CD4-positive, CD25-positive, alpha-beta regulatory T cell (primary cell): Measurements from ENCODE around the gene CLCA4. TPM values are rescaled to one million over a fixed set of nuclear protein-coding genes. Genes with fewer than 3 reads are reported as not detected.
"Not testable (repeated sequence)": the region's sequence is repeated elsewhere in the genome, so short reads cannot be mapped to it uniquely, and the experiment has no call there.

Experiments used
- ATAC-seq, 2 donors: fragments of 150-1000 bp; cut with Tn5 transposase; one replicate each; pipeline ENCODE4 v1.10.0; 2021; ENCODE audit warnings: low read depth in 2 of 2, moderate number of reproducible peaks in 2 of 2, moderate library complexity in 1 of 2
- DNase-seq, 3 donors: peaks; one replicate each; pipeline versions ENCODE4 v3.0.0 to v3.0.0-alpha.2; 2012 to 2022; ENCODE audit warnings: mixed read lengths in 1 of 3
- H3K27ac ChIP-seq: one replicate; pipeline ENCODE4 v1.7.0; 2013; ENCODE audit warnings: mild to moderate bottlenecking, low read length; ENCODE audit not compliant: insufficient read depth, poor library complexity, severe bottlenecking
- H3K27me3 ChIP-seq: one replicate; pipeline ENCODE4 v1.7.0; 2013; ENCODE audit warnings: low read length; ENCODE audit not compliant: control insufficient read depth, insufficient read depth
- H3K36me3 ChIP-seq: one replicate; pipeline ENCODE4 v1.7.0; 2013; ENCODE audit warnings: mild to moderate bottlenecking, low read length, moderate library complexity; ENCODE audit not compliant: control insufficient read depth, insufficient read depth
- H3K4me1 ChIP-seq: 2 replicates; pipeline ENCODE4 v1.7.0; 2013; ENCODE audit warnings: mild to moderate bottlenecking, low read length; ENCODE audit not compliant: insufficient read depth, control insufficient read depth, poor library complexity, severe bottlenecking
- H3K4me3 ChIP-seq: one replicate; pipeline ENCODE4 v1.7.0; 2013; ENCODE audit warnings: low read depth, mild to moderate bottlenecking, low read length, moderate library complexity
- H3K9me3 ChIP-seq, 2 experiments: 1 replicate in 1 of 2; 2 replicates in 1 of 2; pipeline ENCODE4 v1.7.0; 2013; ENCODE audit warnings: low read length in 2 of 2, mild to moderate bottlenecking in 1 of 2, moderate library complexity in 1 of 2; ENCODE audit not compliant: control insufficient read depth in 2 of 2
- H3K27ac Mint-ChIP-seq, 3 donors: one replicate each; pipeline ENCODE4 v1.8.0; 2020 to 2022; ENCODE audit warnings: mild to moderate bottlenecking in 3 of 3, mixed read lengths in 3 of 3, moderate library complexity in 2 of 3
- H3K27me3 Mint-ChIP-seq: one replicate; pipeline ENCODE4 v1.8.0; 2022; ENCODE audit warnings: mild to moderate bottlenecking, mixed read lengths
- H3K36me3 Mint-ChIP-seq: one replicate; pipeline ENCODE4 v1.8.0; 2020; ENCODE audit warnings: mixed read lengths
- H3K4me1 Mint-ChIP-seq, 4 donors: one replicate each; pipeline ENCODE4 v1.8.0; 2020 to 2022; ENCODE audit warnings: mixed read lengths in 4 of 4, mild to moderate bottlenecking in 1 of 4
- H3K4me3 Mint-ChIP-seq, 4 donors: one replicate each; pipeline ENCODE4 v1.8.0; 2020 to 2022; ENCODE audit warnings: mild to moderate bottlenecking in 4 of 4, mixed read lengths in 4 of 4, moderate library complexity in 3 of 4
- H3K9me3 Mint-ChIP-seq, 7 donors: one replicate each; pipeline ENCODE4 v1.8.0; 2020 to 2022; ENCODE audit warnings: mixed read lengths in 7 of 7, mild to moderate bottlenecking in 3 of 7, moderate library complexity in 2 of 7
- polyA plus RNA-seq, 4 donors: library from polyadenylated mRNA; unstranded; fragments of 300-500 nt; fragmentation: Illumina TruSeq; gene quantifications; one replicate each; pipeline ENCODE4 v1.2.3, GENCODE V29; 2021
- total RNA-seq: library from RNA; stranded (reverse); gene quantifications from one replicate; pipeline ENCODE4 v1.2.3, GENCODE V29; 2022

CLCA4 gene
- total and polyA plus RNA-seq, 5 donors from 2014 or later: not detected

- Histone ChIP-seq H3K27me3 (peaks cover 2% of the 10 kb centered on the region), H3K9me3 (no peaks in the 10 kb centered on the region), H3K27ac (no peak overlapping the region), H3K4me3 (no peak overlapping the region), H3K36me3 (no peaks in the 10 kb centered on the region), H3K4me1 (no peaks in the 10 kb centered on the region)
- H3K9me3 Mint-ChIP-seq: peaks cover 0 to 31% (median 8%) of the 10 kb centered on the region in 7 donors
- H3K4me3 Mint-ChIP-seq: no peak overlapping the region
- ATAC-seq (no peak), DNase-seq (no peak)
- no peaks in the 10 kb centered on the region for H3K27me3 Mint-ChIP-seq
- no peaks in the 10 kb centered on the region for H3K36me3 Mint-ChIP-seq
- H3K27ac Mint-ChIP-seq: no peak overlapping the region
- H3K4me1 Mint-ChIP-seq: no peaks in the 10 kb centered on the region
Observed at GRCh38 chr1:86596224-86596623, 49.3 kb downstream of the CLCA4 start.

- Mint-ChIP-seq H3K9me3 (peaks cover 0 to 31% (median 8%) of the 10 kb centered on the region in 7 donors), H3K4me3 (no peak overlapping the region), H3K27ac (no peak overlapping the region), H3K4me1 (no peaks in the 10 kb centered on the region), H3K27me3 (no peaks in the 10 kb centered on the region), H3K36me3 (no peaks in the 10 kb centered on the region)
- ATAC-seq: no peak
- Histone ChIP-seq H3K4me1 (no peaks in the 10 kb centered on the region), H3K9me3 (no peaks in the 10 kb centered on the region), H3K27me3 (peaks cover 2% of the 10 kb centered on the region), H3K4me3 (no peak overlapping the region), H3K27ac (no peak overlapping the region), H3K36me3 (no peaks in the 10 kb centered on the region)
- DNase-seq: no peak
Observed at GRCh38 chr1:86596741-86597290, 49.9 kb downstream of the CLCA4 start.

- not testable (repeated sequence) for H3K4me1 ChIP-seq, ATAC-seq, H3K27ac Mint-ChIP-seq, H3K9me3 ChIP-seq, H3K4me3 ChIP-seq, H3K27me3 ChIP-seq, H3K27me3 Mint-ChIP-seq, H3K36me3 ChIP-seq, H3K36me3 Mint-ChIP-seq, H3K4me3 Mint-ChIP-seq, H3K4me1 Mint-ChIP-seq, H3K27ac ChIP-seq, DNase-seq
- peaks cover 2 to 21% (median 6%) of the 10 kb centered on the region in 7 donors for H3K9me3 Mint-ChIP-seq
Observed at GRCh38 chr1:86606080-86606479, 59.2 kb downstream of the CLCA4 start.

- Histone ChIP-seq H3K9me3 (peaks cover 5 to 6% of the 10 kb centered on the region in 2 experiments), H3K36me3 (no peaks in the 10 kb centered on the region), H3K27me3 (no peaks in the 10 kb centered on the region), H3K4me1 (no peaks in the 10 kb centered on the region), H3K4me3 (no peak overlapping the region), H3K27ac (no peak overlapping the region)
- Mint-ChIP-seq H3K27me3 (peaks cover under 1% of the 10 kb centered on the region), H3K27ac (no peak overlapping the region), H3K9me3 (peaks cover 0 to 28% (median 1%) of the 10 kb centered on the region in 7 donors), H3K4me3 (no peak overlapping the region), H3K36me3 (no peaks in the 10 kb centered on the region), H3K4me1 (peaks cover 0 to 4% (median 1%) of the 10 kb centered on the region in 4 donors)
- no peak for ATAC-seq
- no peak for DNase-seq
Observed at GRCh38 chr1:86616433-86616832, 69.6 kb downstream of the CLCA4 start.

- no peaks in the 10 kb centered on the region for H3K36me3 Mint-ChIP-seq
- H3K4me3 ChIP-seq: no peak overlapping the region
- no peaks in the 10 kb centered on the region for H3K27me3 ChIP-seq
- no peaks in the 10 kb centered on the region for H3K4me1 ChIP-seq
- no peak overlapping the region for H3K27ac ChIP-seq
- no peak overlapping the region for H3K27ac Mint-ChIP-seq
- no peaks in the 10 kb centered on the region for H3K36me3 ChIP-seq
- peak in 1 of 3 donors; percentile 37 for DNase-seq
- no peak overlapping the region for H3K4me3 Mint-ChIP-seq
- peaks cover 5 to 6% of the 10 kb centered on the region in 2 experiments for H3K9me3 ChIP-seq
- peaks cover 0 to 4% (median 1%) of the 10 kb centered on the region in 4 donors for H3K4me1 Mint-ChIP-seq
- peaks cover 0 to 23% (median 1%) of the 10 kb centered on the region in 7 donors for H3K9me3 Mint-ChIP-seq
- ATAC-seq: peak in 1 of 2 donors; percentile 34
- peaks cover 5% of the 10 kb centered on the region for H3K27me3 Mint-ChIP-seq
Observed at GRCh38 chr1:86616871-86617270, 70.0 kb downstream of the CLCA4 start.

- H3K27ac Mint-ChIP-seq: no peak overlapping the region
- H3K36me3 Mint-ChIP-seq: no peaks in the 10 kb centered on the region
- ATAC-seq (no peak), DNase-seq (no peak)
- Histone ChIP-seq H3K27me3 (no peaks in the 10 kb centered on the region), H3K4me3 (no peak overlapping the region), H3K4me1 (no peaks in the 10 kb centered on the region), H3K27ac (no peak overlapping the region), H3K9me3 (peaks cover 4 to 6% of the 10 kb centered on the region in 2 experiments), H3K36me3 (no peaks in the 10 kb centered on the region)
- peaks cover 10% of the 10 kb centered on the region for H3K27me3 Mint-ChIP-seq
- H3K4me1 Mint-ChIP-seq: peaks cover 0 to 4% (median 1%) of the 10 kb centered on the region in 4 donors
- H3K4me3 Mint-ChIP-seq: no peak overlapping the region
- H3K9me3 Mint-ChIP-seq: peaks cover 0 to 10% (median 0%) of the 10 kb centered on the region in 7 donors
Observed at GRCh38 chr1:86618358-86618757, 71.5 kb downstream of the CLCA4 start.

GRCh38 chr1:86619313-86619712 is 72.4 kb downstream of the CLCA4 start:
- DNase-seq (no peak), ATAC-seq (no peak)
- Histone ChIP-seq H3K27me3 (no peaks in the 10 kb centered on the region), H3K9me3 (peaks cover 1 to 3% of the 10 kb centered on the region in 2 experiments), H3K27ac (no peak overlapping the region), H3K4me1 (no peaks in the 10 kb centered on the region), H3K36me3 (no peaks in the 10 kb centered on the region), H3K4me3 (no peak overlapping the region)
- no peak overlapping the region for H3K4me3 Mint-ChIP-seq
- H3K27ac Mint-ChIP-seq: no peak overlapping the region
- peaks cover 0 to 4% (median 1%) of the 10 kb centered on the region in 4 donors for H3K4me1 Mint-ChIP-seq
- H3K36me3 Mint-ChIP-seq: no peaks in the 10 kb centered on the region
- H3K27me3 Mint-ChIP-seq: peaks cover 10% of the 10 kb centered on the region
- H3K9me3 Mint-ChIP-seq: peaks cover 0 to 8% (median 0%) of the 10 kb centered on the region in 7 donors

- Mint-ChIP-seq H3K27me3 (peaks cover 10% of the 10 kb centered on the region), H3K36me3 (no peaks in the 10 kb centered on the region), H3K4me3 (no peak overlapping the region), H3K27ac (no peak overlapping the region), H3K9me3 (peaks cover 0 to 4% (median 0%) of the 10 kb centered on the region in 7 donors), H3K4me1 (peaks cover 0 to 3% (median under 1%) of the 10 kb centered on the region in 4 donors)
- no peaks in the 10 kb centered on the region for H3K4me1 ChIP-seq
- H3K27ac ChIP-seq: no peak overlapping the region
- ATAC-seq (no peak), DNase-seq (no peak)
- no peaks in the 10 kb centered on the region for H3K27me3 ChIP-seq
- no peak overlapping the region for H3K4me3 ChIP-seq
- no peaks in the 10 kb centered on the region for H3K36me3 ChIP-seq
- H3K9me3 ChIP-seq: no peaks in the 10 kb centered on the region
Observed at GRCh38 chr1:86621286-86621685, 74.4 kb downstream of the CLCA4 start.
